WTC11 (cell line): ENCODE results near the gene DNAH8.

Source experiments
- ATF3 ChIP-seq: sonication (generic); formaldehyde crosslinking; conservative IDR thresholded peaks from 2 replicates; pipeline ENCODE4 v1.8.1; 2022; ENCODE audit warnings: mild to moderate bottlenecking, missing genetic modification reagents
- ATF6 ChIP-seq: sonication (generic); formaldehyde crosslinking; IDR thresholded peaks from 2 replicates; pipeline ENCODE4 v1.8.1; 2023; ENCODE audit warnings: mild to moderate bottlenecking, missing genetic modification reagents
- CTCF ChIP-seq: fragments of 200-600 bp; IDR thresholded peaks from 2 replicates; pipeline ENCODE4 v1.8.0; 2022; ENCODE audit warnings: antibody characterized with exemption
- FOXP4 ChIP-seq: sonication (generic); formaldehyde crosslinking; IDR thresholded peaks from 2 replicates; pipeline ENCODE4 v1.8.0; 2022; ENCODE audit warnings: mild to moderate bottlenecking, missing genetic modification reagents
- GRHL2 ChIP-seq: fragments of 250-450 bp; sonication (Bioruptor Pico); IDR thresholded peaks from 2 replicates; pipeline ENCODE4 v1.8.0; 2022; ENCODE audit warnings: mild to moderate bottlenecking, moderate library complexity; ENCODE audit not compliant: insufficient replicate concordance, severe bottlenecking
- HMGA2 ChIP-seq: fragments of 250-450 bp; sonication (Bioruptor Pico); IDR thresholded peaks from 2 replicates; pipeline ENCODE4 v1.4.0; 2021; ENCODE audit warnings: mild to moderate bottlenecking, moderate library complexity
- MAX ChIP-seq: sonication (generic); formaldehyde crosslinking; IDR thresholded peaks from 2 replicates; pipeline ENCODE4 v1.8.0; 2022; ENCODE audit warnings: mild to moderate bottlenecking, missing genetic modification reagents
- PREB ChIP-seq: sonication (generic); formaldehyde crosslinking; IDR thresholded peaks from 2 replicates; pipeline ENCODE4 v1.8.1; 2022; ENCODE audit warnings: mild to moderate bottlenecking, missing genetic modification reagents, moderate library complexity, borderline replicate concordance
- ZNF532 ChIP-seq: fragments of 250-450 bp; sonication (Bioruptor Pico); IDR thresholded peaks from 2 replicates; pipeline ENCODE4 v1.9.0; 2021; ENCODE audit warnings: mild to moderate bottlenecking, borderline replicate concordance

- TF ChIP-seq CTCF (no peak), ATF6 (CRISPR knock-in tag) (no peak), MAX (CRISPR knock-in tag) (no peak), PREB (no peak), HMGA2 (CRISPR knock-in tag) (no peak), FOXP4 (CRISPR knock-in tag) (no peak), GRHL2 (CRISPR knock-in tag) (no peak), ATF3 (CRISPR knock-in tag) (no peak), ZNF532 (CRISPR knock-in tag) (no peak)
Observed at GRCh38 chr6:38783443-38784228, 68.5 kb downstream of the DNAH8 start.
